ENCODE data around the gene ASNSD1. TPM values are rescaled to one million over a fixed set of nuclear protein-coding genes. Genes with fewer than 3 reads are reported as not detected.

ASNSD1 gene
- total and polyA plus RNA-seq, 2 of the 13 experiments (the other 11 are each of a cell fraction or from before 2014, with no cell fraction given), result 35.1 to 96.6 TPM

GRCh38 chr2:189614585-189614984, 46.7 kb upstream of the ASNSD1 start:
- H3K4me3 ChIP-seq (replicated peaks in 1 of 3; ENCODE audit: insufficient read depth in 1 of 3, low read depth in 2 of 3, low read length in 3 of 3), result no peak overlapping the region
- in situ Hi-C loops (cut with HindIII; ENCODE audit: extremely low pct_ligation_motif_present, low pct_unique_long_range_greater_than_20kb), result no loop called here
- H3K36me3 ChIP-seq (replicated peaks in 1 of 2; ENCODE audit: control insufficient read depth in 1 of 2, insufficient read depth in 2 of 2, low read length in 2 of 2), result no peaks in the 10 kb centered on the region
- ChIA-PET CTCF (ENCODE audit: low intra/inter-chr PET ratio, low total read pairs) (no interaction called here), POLR2A (interaction anchor here (1.1 kb wide), 1 partner anchor 34 kb away, joined by 3 read pairs; the partner anchor contains the start of gene SLC40A1)
- no peak overlapping the region for H3K27ac ChIP-seq (ENCODE audit: extremely low read length, insufficient read depth, low read length)
- H3K4me2 ChIP-seq (ENCODE audit: low read depth, low read length), result no peak overlapping the region
- no peaks in the 10 kb centered on the region for H4K20me1 ChIP-seq (ENCODE audit: insufficient read depth, low read length)
- H3K9ac ChIP-seq (ENCODE audit: insufficient read depth, low read depth, low read length), result no peak overlapping the region
- H3K27me3 ChIP-seq (ENCODE audit: control insufficient read depth in 1 of 2, insufficient read depth in 2 of 2, low read length in 2 of 2), result no peaks in the 10 kb centered on the region; a peak in 1 of 5 replicates
- no peaks in the 10 kb centered on the region for H3K9me3 ChIP-seq (ENCODE audit: low read length)
- TF ChIP-seq, protein P1, sequence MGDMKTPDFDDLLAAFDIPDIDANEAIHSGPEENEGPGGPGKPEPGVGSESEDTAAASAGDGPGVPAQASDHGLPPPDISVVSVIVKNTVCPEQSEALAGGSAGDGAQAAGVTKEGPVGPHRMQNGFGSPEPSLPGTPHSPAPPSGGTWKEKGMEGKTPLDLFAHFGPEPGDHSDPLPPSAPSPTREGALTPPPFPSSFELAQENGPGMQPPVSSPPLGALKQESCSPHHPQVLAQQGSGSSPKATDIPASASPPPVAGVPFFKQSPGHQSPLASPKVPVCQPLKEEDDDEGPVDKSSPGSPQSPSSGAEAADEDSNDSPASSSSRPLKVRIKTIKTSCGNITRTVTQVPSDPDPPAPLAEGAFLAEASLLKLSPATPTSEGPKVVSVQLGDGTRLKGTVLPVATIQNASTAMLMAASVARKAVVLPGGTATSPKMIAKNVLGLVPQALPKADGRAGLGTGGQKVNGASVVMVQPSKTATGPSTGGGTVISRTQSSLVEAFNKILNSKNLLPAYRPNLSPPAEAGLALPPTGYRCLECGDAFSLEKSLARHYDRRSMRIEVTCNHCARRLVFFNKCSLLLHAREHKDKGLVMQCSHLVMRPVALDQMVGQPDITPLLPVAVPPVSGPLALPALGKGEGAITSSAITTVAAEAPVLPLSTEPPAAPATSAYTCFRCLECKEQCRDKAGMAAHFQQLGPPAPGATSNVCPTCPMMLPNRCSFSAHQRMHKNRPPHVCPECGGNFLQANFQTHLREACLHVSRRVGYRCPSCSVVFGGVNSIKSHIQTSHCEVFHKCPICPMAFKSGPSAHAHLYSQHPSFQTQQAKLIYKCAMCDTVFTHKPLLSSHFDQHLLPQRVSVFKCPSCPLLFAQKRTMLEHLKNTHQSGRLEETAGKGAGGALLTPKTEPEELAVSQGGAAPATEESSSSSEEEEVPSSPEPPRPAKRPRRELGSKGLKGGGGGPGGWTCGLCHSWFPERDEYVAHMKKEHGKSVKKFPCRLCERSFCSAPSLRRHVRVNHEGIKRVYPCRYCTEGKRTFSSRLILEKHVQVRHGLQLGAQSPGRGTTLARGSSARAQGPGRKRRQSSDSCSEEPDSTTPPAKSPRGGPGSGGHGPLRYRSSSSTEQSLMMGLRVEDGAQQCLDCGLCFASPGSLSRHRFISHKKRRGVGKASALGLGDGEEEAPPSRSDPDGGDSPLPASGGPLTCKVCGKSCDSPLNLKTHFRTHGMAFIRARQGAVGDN (CRISPR knock-in tag; IDR thresholded peaks at IDR 0.05), result no peak
- TF ChIP-seq RARA (CRISPR knock-in tag; IDR thresholded peaks at IDR 0.05) (no peak), GABPB1 (CRISPR knock-in tag; IDR thresholded peaks at IDR 0.05) (no peak), SMARCC2 (IDR thresholded peaks at IDR 0.05) (no peak), ZNF83 (CRISPR knock-in tag; IDR thresholded peaks at IDR 0.05; ENCODE audit: borderline replicate concordance) (no peak), SALL1 (CRISPR knock-in tag; IDR thresholded peaks at IDR 0.05) (no peak), ZNF296 (CRISPR knock-in tag; conservative IDR thresholded peaks at IDR 0.05) (no peak), FLYWCH1 (CRISPR knock-in tag; IDR thresholded peaks at IDR 0.05) (no peak), ZNF468 (CRISPR knock-in tag; IDR thresholded peaks at IDR 0.05) (no peak), RFX1 (IDR thresholded peaks at IDR 0.05) (no peak), MBD4 (IDR thresholded peaks at IDR 0.05; ENCODE audit: borderline replicate concordance, low read length) (no peak), CEBPG (CRISPR knock-in tag; IDR thresholded peaks at IDR 0.05) (no peak), ZNF207 (IDR thresholded peaks at IDR 0.05; ENCODE audit: borderline replicate concordance) (no peak), GLMP (CRISPR knock-in tag; IDR thresholded peaks at IDR 0.05; ENCODE audit: borderline replicate concordance) (no peak), ZNF530 (CRISPR knock-in tag; IDR thresholded peaks at IDR 0.05; ENCODE audit: low read depth) (no peak)
- TF ChIP-seq, protein P2, sequence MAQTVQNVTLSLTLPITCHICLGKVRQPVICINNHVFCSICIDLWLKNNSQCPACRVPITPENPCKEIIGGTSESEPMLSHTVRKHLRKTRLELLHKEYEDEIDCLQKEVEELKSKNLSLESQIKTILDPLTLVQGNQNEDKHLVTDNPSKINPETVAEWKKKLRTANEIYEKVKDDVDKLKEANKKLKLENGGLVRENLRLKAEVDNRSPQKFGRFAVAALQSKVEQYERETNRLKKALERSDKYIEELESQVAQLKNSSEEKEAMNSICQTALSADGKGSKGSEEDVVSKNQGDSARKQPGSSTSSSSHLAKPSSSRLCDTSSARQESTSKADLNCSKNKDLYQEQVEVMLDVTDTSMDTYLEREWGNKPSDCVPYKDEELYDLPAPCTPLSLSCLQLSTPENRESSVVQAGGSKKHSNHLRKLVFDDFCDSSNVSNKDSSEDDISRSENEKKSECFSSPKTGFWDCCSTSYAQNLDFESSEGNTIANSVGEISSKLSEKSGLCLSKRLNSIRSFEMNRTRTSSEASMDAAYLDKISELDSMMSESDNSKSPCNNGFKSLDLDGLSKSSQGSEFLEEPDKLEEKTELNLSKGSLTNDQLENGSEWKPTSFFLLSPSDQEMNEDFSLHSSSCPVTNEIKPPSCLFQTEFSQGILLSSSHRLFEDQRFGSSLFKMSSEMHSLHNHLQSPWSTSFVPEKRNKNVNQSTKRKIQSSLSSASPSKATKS (CRISPR knock-in tag; IDR thresholded peaks at IDR 0.05), result no peak
- 76% methylated on average over 4 of the region's 4 CpGs for WGBS (ENCODE audit: low lambda C conversion rate)
- ATAC-seq, result no peak
- H2AFZ ChIP-seq (ENCODE audit: low read length), result no peak overlapping the region
- H3K79me2 ChIP-seq (ENCODE audit: insufficient read depth, low read length), result no peaks in the 10 kb centered on the region
- FAIRE-seq, result no peak
- intact Hi-C loops (cut with micrococcal nuclease; ENCODE audit: unreplicated experiment), result loop anchor here (5.0 kb wide), 1 partner anchor 92 kb away; no protein-coding TSS in a partner anchor
- H3K4me1 ChIP-seq (ENCODE audit: insufficient read depth, low read length), result peaks cover 36% of the 10 kb centered on the region
- DNase-seq (ENCODE audit: low spot score), result no peak
- BruUV-seq (replicated peaks), result no TSS peak

All from HepG2 (cell line).